Renal cortex interstitium (tissue), 11 donors: ENCODE measurements around the gene IL34. TPM values are rescaled to one million over a fixed set of nuclear protein-coding genes. Genes with fewer than 3 reads are reported as not detected.

Source experiments
- DNase-seq, 11 donors: peaks; one replicate each; pipeline ENCODE4 v3.0.0-alpha.2; 2013; ENCODE audit warnings: low read depth in 9 of 11, low spot score in 4 of 11; ENCODE audit errors: extremely low read depth in 1 of 11
- polyA plus RNA-seq, 3 donors: library from polyadenylated mRNA; unstranded; fragments of 120-200 nt; gene quantifications; one replicate each; pipeline ENCODE4 v1.2.1, GENCODE V29; 2013; ENCODE audit not compliant: insufficient read length in 3 of 3

IL34 gene
- polyA plus RNA-seq, 3 donors, result 1.3 to 1.5 (median 1.5) TPM

- DNase-seq, result no peak
Observed at GRCh38 chr16:70709457-70709856, 63.1 kb downstream of the IL34 start.

GRCh38 chr16:70709942-70710341 lies 63.6 kb downstream of the IL34 start:
- DNase-seq, result no peak

Other genes starting within 250 kb of the IL34 start
- 10 to 100 TPM; 24.8 to 34.1 (median 27.4) TPM for gene ST3GAL2, start 207.5 kb upstream of the IL34 start, polyA plus RNA-seq
- gene FCSK, start 192.0 kb upstream of the IL34 start, polyA plus RNA-seq, result 10 to 100 TPM; 13.5 to 21.1 (median 15.2) TPM
- gene COG4, start 123.0 kb upstream of the IL34 start, polyA plus RNA-seq, result 10 to 100 TPM; 63.4 to 76.0 (median 70.9) TPM
- 100 to 1,000 TPM; 367 to 388 (median 382) TPM for gene SF3B3, start 122.7 kb upstream of the IL34 start, polyA plus RNA-seq
- 10 to 100 TPM; 37.5 to 54.8 (median 40.7) TPM for gene MTSS2, start 39.5 kb downstream of the IL34 start, polyA plus RNA-seq
- gene VAC14, start 154.6 kb downstream of the IL34 start, polyA plus RNA-seq, result 10 to 100 TPM; 38.3 to 44.0 (median 44.0) TPM